ENCODE results near the gene DNLZ. TPM values are rescaled to one million over a fixed set of nuclear protein-coding genes. Genes with fewer than 3 reads are reported as not detected.

DNLZ gene
- polyA plus RNA-seq, 1 of the 3 experiments (the other 2 are of a cell fraction), result 40.6 TPM

GRCh38 chr9:136379891-136380290 lies 16.3 kb upstream of the DNLZ start:
- no peaks in the 10 kb centered on the region for H3K9me2 ChIP-seq
- 95% methylated on average over 8 of the region's 11 CpGs for WGBS (ENCODE audit: low lambda C conversion rate)
- H3F3A ChIP-seq (replicated peaks; ENCODE audit: insufficient read depth), result no peaks in the 10 kb centered on the region
- no peak overlapping the region for H3K4me2 ChIP-seq
- no peak overlapping the region for H3K9ac ChIP-seq
- H3K9me3 ChIP-seq, result no peaks in the 10 kb centered on the region
- H3K79me2 ChIP-seq (ENCODE audit: insufficient read depth), result no peaks in the 10 kb centered on the region
- TF ChIP-seq EP300 (IDR thresholded peaks at IDR 0.05; ENCODE audit: borderline replicate concordance in 1 of 2, low read depth in 1 of 2, low read length in 1 of 2) (no peak), NRF1 (IDR thresholded peaks at IDR 0.05; ENCODE audit: low read depth, low read length) (no peak), MEF2A (IDR thresholded peaks at IDR 0.05; ENCODE audit: borderline replicate concordance, low read depth) (no peak), CHD2 (IDR thresholded peaks at IDR 0.05; ENCODE audit: low read length, partially characterized antibody) (no peak), FOSL2 (IDR thresholded peaks at IDR 0.05; ENCODE audit: borderline replicate concordance, low read depth) (no peak), RXRA (IDR thresholded peaks at IDR 0.05; ENCODE audit: borderline replicate concordance, low read depth) (no peak), RAD21 (IDR thresholded peaks at IDR 0.05; ENCODE audit: low read length) (no peak), POLR2AphosphoS5 (IDR thresholded peaks at IDR 0.05; ENCODE audit: low read depth, low read length) (no peak), JUND (IDR thresholded peaks at IDR 0.05) (no peak)
- H2AFZ ChIP-seq (ENCODE audit: low read depth), result no peak overlapping the region
- H4K20me1 ChIP-seq (ENCODE audit: insufficient read depth), result no peaks in the 10 kb centered on the region
- no peaks in the 10 kb centered on the region for H3K27me3 ChIP-seq (ENCODE audit: insufficient read depth)
- CTCF ChIA-PET, result interaction anchor here (1.3 to 3.9 kb wide), 3 partner anchors 16 to 67 kb away, joined by 3 to 15 read pairs (median 4); partner anchors contain the start of gene DNLZ
- POLR2A ChIA-PET, result no interaction called here
- H3K4me1 ChIP-seq (ENCODE audit: control insufficient read depth in 1 of 2, insufficient read depth in 2 of 2, low read depth in 1 of 2, low read length in 1 of 2), result peaks cover 0 to 13% of the 10 kb centered on the region in 2 experiments; a peak in 1 of 4 replicates
- H3K4me3 ChIP-seq (ENCODE audit: low read depth in 2 of 2, low read length in 1 of 2), result no peak overlapping the region
- no peak overlapping the region for H3K27ac ChIP-seq (ENCODE audit: low read depth in 2 of 2, low read length in 1 of 2)
- DNase-seq, result no peak
- H3K36me3 ChIP-seq (replicated peaks in 1 of 2; ENCODE audit: control insufficient read depth in 1 of 2, insufficient read depth in 2 of 2, low read length in 1 of 2), result peaks cover 6 to 75% of the 10 kb centered on the region in 2 experiments

- no peak overlapping the region for H3K4me2 ChIP-seq
- no peak overlapping the region for H2AFZ ChIP-seq (ENCODE audit: low read depth)
- H4K20me1 ChIP-seq (ENCODE audit: insufficient read depth), result no peaks in the 10 kb centered on the region
- CTCF ChIA-PET, result interaction anchor here (1.3 to 3.9 kb wide), 4 partner anchors 16 to 66 kb away, joined by 3 to 15 read pairs (median 4); partner anchors contain the start of genes DNLZ and SNAPC4
- TF ChIP-seq POLR2AphosphoS5 (IDR thresholded peaks at IDR 0.05; ENCODE audit: low read depth, low read length) (no peak), REST (IDR thresholded peaks at IDR 0.05; ENCODE audit: low read depth, low read length) (no peak), RAD21 (IDR thresholded peaks at IDR 0.05; ENCODE audit: low read length) (no peak), CHD2 (IDR thresholded peaks at IDR 0.05; ENCODE audit: low read length, partially characterized antibody) (no peak), MEF2A (IDR thresholded peaks at IDR 0.05; ENCODE audit: borderline replicate concordance, low read depth) (no peak), MXI1 (IDR thresholded peaks at IDR 0.05; ENCODE audit: low read depth, low read length) (no peak)
- POLR2A ChIA-PET, result no interaction called here
- no peaks in the 10 kb centered on the region for H3K9me2 ChIP-seq
- H3K36me3 ChIP-seq (replicated peaks in 1 of 2; ENCODE audit: control insufficient read depth in 1 of 2, insufficient read depth in 2 of 2, low read length in 1 of 2), result peaks cover 1 to 78% of the 10 kb centered on the region in 2 experiments
- no peak overlapping the region for H3K9ac ChIP-seq
- DNase-seq, result no peak
- no peaks in the 10 kb centered on the region for H3F3A ChIP-seq (replicated peaks; ENCODE audit: insufficient read depth)
- no peaks in the 10 kb centered on the region for H3K79me2 ChIP-seq (ENCODE audit: insufficient read depth)
- no peaks in the 10 kb centered on the region for H3K9me3 ChIP-seq
- peaks cover 0 to 17% of the 10 kb centered on the region in 2 experiments; a peak in 1 of 4 replicates for H3K4me1 ChIP-seq (ENCODE audit: control insufficient read depth in 1 of 2, insufficient read depth in 2 of 2, low read depth in 1 of 2, low read length in 1 of 2)
- 100% methylated on average over 4 of the region's 11 CpGs for WGBS (ENCODE audit: low lambda C conversion rate)
- no peak overlapping the region for H3K27ac ChIP-seq (ENCODE audit: low read depth in 2 of 2, low read length in 1 of 2)
- H3K4me3 ChIP-seq (ENCODE audit: low read depth in 2 of 2, low read length in 1 of 2), result no peak overlapping the region
- no peaks in the 10 kb centered on the region for H3K27me3 ChIP-seq (ENCODE audit: insufficient read depth)
Observed at GRCh38 chr9:136379401-136379800, 15.9 kb upstream of the DNLZ start.

Data from SK-N-SH (cell line).